Kasumi-1 (cell line): ENCODE data around the gene OR4E1.
"Not testable (repeated sequence)": the region's sequence is repeated elsewhere in the genome, so short reads cannot be mapped to it uniquely, and the experiment has no call there.

Source experiments
- DNase-seq, 2 experiments: peaks; one replicate each; lab custom pipeline; 2025; lab: John Stamatoyannopoulos, UW

OR4E1 gene

GRCh38 chr14:21673718-21674117 is at the start of gene OR4E1:
OR4E1 (minus strand) TSS chr14:21673818; CDS start chr14:21670935, 2,883 bp downstream.
- no peak for DNase-seq

GRCh38 chr14:21721504-21721903 is 47.9 kb upstream of the OR4E1 start:
- DNase-seq: no peak

GRCh38 chr14:21719841-21720240 is 46.2 kb upstream of the OR4E1 start:
- DNase-seq: no peak

- no peak for DNase-seq
Observed at GRCh38 chr14:21714318-21714929, 40.8 kb upstream of the OR4E1 start.

GRCh38 chr14:21712036-21712435 is 38.4 kb upstream of the OR4E1 start:
- DNase-seq: no peak

- DNase-seq: peak; percentile 66 to 82
Observed at GRCh38 chr14:21711360-21711961, 37.8 kb upstream of the OR4E1 start.

- DNase-seq: no peak
Observed at GRCh38 chr14:21704338-21704737, 30.7 kb upstream of the OR4E1 start.

- no peak for DNase-seq
Observed at GRCh38 chr14:21703357-21704326, 30.0 kb upstream of the OR4E1 start.

GRCh38 chr14:21702316-21702715 is 28.7 kb upstream of the OR4E1 start:
- no peak for DNase-seq

GRCh38 chr14:21699551-21699950 is 25.9 kb upstream of the OR4E1 start:
- DNase-seq: no peak

- not testable (repeated sequence) for DNase-seq
Observed at GRCh38 chr14:21698538-21698937, 24.9 kb upstream of the OR4E1 start.

GRCh38 chr14:21697662-21698061 is 24.0 kb upstream of the OR4E1 start:
- not testable (repeated sequence) for DNase-seq

- no peak for DNase-seq
Observed at GRCh38 chr14:21694425-21694824, 20.8 kb upstream of the OR4E1 start.

GRCh38 chr14:21686468-21686867 is 12.8 kb upstream of the OR4E1 start:
- no peak for DNase-seq

- DNase-seq: no peak
Observed at GRCh38 chr14:21680072-21680471, 6.5 kb upstream of the OR4E1 start.

- DNase-seq: no peak
Observed at GRCh38 chr14:21675566-21675965, 1.9 kb upstream of the OR4E1 start.

GRCh38 chr14:21672116-21672515 is 1.5 kb downstream of the OR4E1 start:
- DNase-seq: no peak

- DNase-seq: no peak
Observed at GRCh38 chr14:21671371-21671770, 2.2 kb downstream of the OR4E1 start.

- DNase-seq: no peak
Observed at GRCh38 chr14:21669284-21669683, 4.3 kb downstream of the OR4E1 start.

- no peak for DNase-seq
Observed at GRCh38 chr14:21668377-21668776, 5.2 kb downstream of the OR4E1 start.

- DNase-seq: no peak
Observed at GRCh38 chr14:21656980-21657379, 16.6 kb downstream of the OR4E1 start.

- DNase-seq: no peak
Observed at GRCh38 chr14:21654215-21654614, 19.4 kb downstream of the OR4E1 start.
